ENCODE results near the gene METTL25.

The METTL25 gene

GRCh38 chr12:82358200-82359114 is at the start of gene METTL25, which contains the start of gene CCDC59:
METTL25 (plus strand) TSS chr12:82358529; CDS start chr12:82358566, 37 bp downstream.
CCDC59 (minus strand) TSS chr12:82358387; CDS start chr12:82358376, 11 bp downstream.
- Histone ChIP-seq H3K27me3 (ENCODE audit: control insufficient read depth in 2 of 2, insufficient read depth in 2 of 2, low read length in 2 of 2) (no peaks in the 10 kb centered on the region), H3K9me3 (ENCODE audit: control insufficient read depth in 2 of 2, low read length in 2 of 2) (no peaks in the 10 kb centered on the region), H3K4me3 (ENCODE audit: low read length in 2 of 2) (peak within 1 kb of the TSS; percentile 100), H3K4me1 (ENCODE audit: control insufficient read depth in 2 of 2, insufficient read depth in 2 of 2, low read length in 2 of 2) (peaks cover 15 to 18% of the 10 kb centered on the region in 2 donors), H3K9ac (ENCODE audit: low read depth in 1 of 2, low read length in 2 of 2) (peak within 1 kb of the TSS; percentile 98 to 99), H3K27ac (ENCODE audit: low read depth in 2 of 2, low read length in 2 of 2) (peak within 1 kb of the TSS; percentile 99 to 100), H3K36me3 (ENCODE audit: control insufficient read depth in 2 of 2, insufficient read depth in 2 of 2, low read length in 2 of 2) (peaks cover 13 to 27% of the 10 kb centered on the region in 2 donors)

- Histone ChIP-seq H3K9me3 (ENCODE audit: control insufficient read depth in 2 of 2, low read length in 2 of 2) (no peaks in the 10 kb centered on the region), H3K27ac (ENCODE audit: low read depth in 2 of 2, low read length in 2 of 2) (no peak overlapping the region), H3K4me3 (ENCODE audit: low read length in 2 of 2) (peak overlapping the region; percentile 41 to 58), H3K9ac (ENCODE audit: low read depth in 1 of 2, low read length in 2 of 2) (no peak overlapping the region), H3K4me1 (ENCODE audit: control insufficient read depth in 2 of 2, insufficient read depth in 2 of 2, low read length in 2 of 2) (no peaks in the 10 kb centered on the region), H3K36me3 (ENCODE audit: control insufficient read depth in 2 of 2, insufficient read depth in 2 of 2, low read length in 2 of 2) (no peaks in the 10 kb centered on the region), H3K27me3 (ENCODE audit: control insufficient read depth in 2 of 2, insufficient read depth in 2 of 2, low read length in 2 of 2) (no peaks in the 10 kb centered on the region)
These were observed 43.9 kb upstream of the METTL25 start for GRCh38 chr12:82314406-82314892.

DNA sequence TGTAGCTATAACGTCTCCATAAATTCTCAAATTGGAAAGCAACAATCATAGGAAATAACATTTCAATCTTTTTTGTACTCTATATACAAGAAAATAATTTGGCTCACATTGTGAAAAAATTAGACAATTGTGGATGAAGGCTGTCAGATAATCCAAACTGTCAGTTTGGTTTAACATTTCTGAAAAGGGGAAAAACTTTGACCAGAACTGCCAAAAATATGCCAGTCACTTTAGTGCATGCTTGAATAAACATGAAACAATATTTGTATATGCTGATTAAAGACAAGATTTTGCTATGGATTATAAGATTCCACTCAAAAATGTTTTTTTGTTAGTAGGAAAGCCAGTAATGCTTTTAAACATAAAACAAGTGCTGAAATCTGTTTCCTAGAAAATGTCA is 39.1 kb upstream of the METTL25 start:
- H3K9ac ChIP-seq (ENCODE audit: low read depth in 1 of 2, low read length in 2 of 2) = no peak overlapping the region
- H3K27ac ChIP-seq (ENCODE audit: low read depth in 2 of 2, low read length in 2 of 2) = no peak overlapping the region
- H3K27me3 ChIP-seq (ENCODE audit: control insufficient read depth in 2 of 2, insufficient read depth in 2 of 2, low read length in 2 of 2) = no peaks in the 10 kb centered on the region
- no peaks in the 10 kb centered on the region for H3K36me3 ChIP-seq (ENCODE audit: control insufficient read depth in 2 of 2, insufficient read depth in 2 of 2, low read length in 2 of 2)
- H3K4me3 ChIP-seq (ENCODE audit: low read length in 2 of 2) = no peak overlapping the region
- no peaks in the 10 kb centered on the region for H3K4me1 ChIP-seq (ENCODE audit: control insufficient read depth in 2 of 2, insufficient read depth in 2 of 2, low read length in 2 of 2)
- no peaks in the 10 kb centered on the region for H3K9me3 ChIP-seq (ENCODE audit: control insufficient read depth in 2 of 2, low read length in 2 of 2)

DNA sequence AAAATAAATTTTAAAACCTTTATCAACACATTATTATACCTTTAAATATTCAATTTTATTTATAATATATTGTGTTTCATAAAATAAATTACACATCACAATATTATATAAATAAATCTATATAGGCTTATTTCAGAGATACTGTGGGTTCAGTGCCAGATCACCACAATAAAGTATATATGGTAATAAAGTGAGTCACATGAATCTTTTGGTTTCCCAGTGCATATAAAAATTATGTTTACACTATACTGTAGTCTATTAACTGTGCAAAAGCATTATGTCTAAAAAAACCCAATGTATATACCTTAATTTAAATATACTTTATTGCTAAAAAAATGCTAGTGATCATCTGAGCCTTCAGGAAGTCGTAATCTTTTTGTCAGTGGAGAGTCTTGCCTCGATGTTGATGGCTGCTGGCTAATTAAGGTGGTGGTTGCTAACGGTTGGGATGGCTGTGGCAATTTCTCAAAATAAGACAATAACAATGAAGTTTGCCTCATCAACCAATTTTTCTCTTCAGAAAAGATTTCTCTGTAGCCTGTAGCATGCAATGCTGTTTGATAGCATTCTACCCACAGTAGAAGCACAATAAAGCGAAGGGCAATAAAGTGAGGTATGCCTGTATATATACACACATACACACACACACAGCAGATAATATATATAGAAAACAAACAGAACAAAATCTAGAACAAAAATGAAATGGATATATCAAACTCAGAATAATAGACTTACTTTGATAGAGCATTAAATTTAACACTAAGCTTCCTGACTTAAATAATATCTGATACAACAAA is 32.6 kb upstream of the METTL25 start:
- Histone ChIP-seq H3K4me3 (ENCODE audit: low read length in 2 of 2) (no peak overlapping the region), H3K9me3 (ENCODE audit: control insufficient read depth in 2 of 2, low read length in 2 of 2) (no peaks in the 10 kb centered on the region), H3K4me1 (ENCODE audit: control insufficient read depth in 2 of 2, insufficient read depth in 2 of 2, low read length in 2 of 2) (peaks cover 4% of the 10 kb centered on the region in 2 donors), H3K36me3 (ENCODE audit: control insufficient read depth in 2 of 2, insufficient read depth in 2 of 2, low read length in 2 of 2) (no peaks in the 10 kb centered on the region), H3K27ac (ENCODE audit: low read depth in 2 of 2, low read length in 2 of 2) (no peak overlapping the region), H3K9ac (ENCODE audit: low read depth in 1 of 2, low read length in 2 of 2) (no peak overlapping the region), H3K27me3 (ENCODE audit: control insufficient read depth in 2 of 2, insufficient read depth in 2 of 2, low read length in 2 of 2) (no peaks in the 10 kb centered on the region)

DNA sequence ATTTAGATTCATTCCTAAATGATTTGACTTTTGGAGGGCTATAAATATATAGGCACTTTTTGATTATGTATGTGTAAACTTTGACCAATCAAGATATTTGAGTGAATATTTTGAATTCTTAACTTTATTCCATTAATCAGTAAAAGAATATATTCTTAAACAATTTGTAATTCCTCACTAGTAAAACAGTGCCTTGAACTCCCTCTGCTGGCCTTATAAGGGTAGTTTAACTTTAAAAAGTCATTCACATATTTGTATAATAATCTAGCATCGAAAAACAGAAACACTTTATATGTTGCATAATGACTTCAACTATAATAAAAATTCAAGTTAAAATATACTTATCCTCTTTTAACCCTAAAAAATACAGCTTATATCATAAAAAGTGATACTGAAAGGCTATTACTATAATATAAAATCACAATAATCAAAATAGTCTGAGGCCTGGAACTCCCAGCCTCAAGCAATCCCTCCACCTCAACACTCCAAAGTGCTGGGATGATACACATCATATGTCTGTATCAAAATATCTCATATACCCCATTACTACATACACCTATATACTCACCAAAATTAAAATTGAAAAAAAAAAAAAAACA is 31.3 kb upstream of the METTL25 start:
- Histone ChIP-seq H3K9me3 (ENCODE audit: control insufficient read depth in 2 of 2, low read length in 2 of 2) (no peaks in the 10 kb centered on the region), H3K36me3 (ENCODE audit: control insufficient read depth in 2 of 2, insufficient read depth in 2 of 2, low read length in 2 of 2) (no peaks in the 10 kb centered on the region), H3K4me3 (ENCODE audit: low read length in 2 of 2) (no peak overlapping the region), H3K27ac (ENCODE audit: low read depth in 2 of 2, low read length in 2 of 2) (no peak overlapping the region), H3K27me3 (ENCODE audit: control insufficient read depth in 2 of 2, insufficient read depth in 2 of 2, low read length in 2 of 2) (no peaks in the 10 kb centered on the region), H3K4me1 (ENCODE audit: control insufficient read depth in 2 of 2, insufficient read depth in 2 of 2, low read length in 2 of 2) (peaks cover 4% of the 10 kb centered on the region in 2 donors), H3K9ac (ENCODE audit: low read depth in 1 of 2, low read length in 2 of 2) (no peak overlapping the region)

DNA sequence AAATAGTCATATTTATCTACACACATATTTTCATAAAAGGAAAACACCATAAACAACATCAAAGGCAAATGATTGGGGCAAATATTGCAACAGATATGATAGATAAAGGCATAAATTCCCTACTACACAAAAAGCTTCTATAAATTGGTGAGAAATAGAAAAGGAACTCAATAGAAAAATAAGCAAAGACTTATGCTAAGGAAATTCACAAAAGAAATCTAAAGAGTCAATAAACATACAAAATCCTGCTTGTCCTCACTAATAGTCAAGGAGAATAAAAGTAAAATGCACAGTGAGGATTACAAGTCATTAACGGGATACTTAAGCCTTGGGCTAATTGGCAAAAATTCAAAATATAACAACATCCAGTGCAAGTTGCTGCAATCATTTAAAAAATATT is 30.5 kb upstream of the METTL25 start:
- Histone ChIP-seq H3K27ac (ENCODE audit: low read depth in 2 of 2, low read length in 2 of 2) (no peak overlapping the region), H3K9ac (ENCODE audit: low read depth in 1 of 2, low read length in 2 of 2) (no peak overlapping the region), H3K27me3 (ENCODE audit: control insufficient read depth in 2 of 2, insufficient read depth in 2 of 2, low read length in 2 of 2) (no peaks in the 10 kb centered on the region), H3K4me1 (ENCODE audit: control insufficient read depth in 2 of 2, insufficient read depth in 2 of 2, low read length in 2 of 2) (peaks cover 4% of the 10 kb centered on the region in 2 donors), H3K36me3 (ENCODE audit: control insufficient read depth in 2 of 2, insufficient read depth in 2 of 2, low read length in 2 of 2) (no peaks in the 10 kb centered on the region), H3K9me3 (ENCODE audit: control insufficient read depth in 2 of 2, low read length in 2 of 2) (no peaks in the 10 kb centered on the region), H3K4me3 (ENCODE audit: low read length in 2 of 2) (no peak overlapping the region)

DNA sequence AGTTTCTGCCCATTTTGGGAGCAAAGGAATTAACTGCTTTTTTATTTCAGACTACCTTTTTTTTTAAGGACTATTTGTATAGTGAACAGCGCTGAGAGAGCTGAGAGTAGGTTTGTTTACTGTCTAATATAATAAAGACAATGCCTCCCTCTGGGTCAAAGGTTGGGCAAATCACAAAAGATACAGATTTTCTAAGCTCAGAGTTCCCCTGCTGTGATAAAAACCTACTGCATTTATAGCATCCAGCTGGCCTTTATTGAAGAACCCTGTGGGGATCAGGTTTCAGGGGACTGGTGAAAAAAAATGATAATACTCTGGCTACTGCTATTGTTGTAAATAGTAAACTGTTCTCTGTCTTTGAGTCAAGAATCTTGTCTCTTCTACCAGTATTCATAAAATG is 28.8 kb upstream of the METTL25 start:
- H3K4me1 ChIP-seq (ENCODE audit: control insufficient read depth in 2 of 2, insufficient read depth in 2 of 2, low read length in 2 of 2) = peaks cover 4% of the 10 kb centered on the region in 2 donors

DNA sequence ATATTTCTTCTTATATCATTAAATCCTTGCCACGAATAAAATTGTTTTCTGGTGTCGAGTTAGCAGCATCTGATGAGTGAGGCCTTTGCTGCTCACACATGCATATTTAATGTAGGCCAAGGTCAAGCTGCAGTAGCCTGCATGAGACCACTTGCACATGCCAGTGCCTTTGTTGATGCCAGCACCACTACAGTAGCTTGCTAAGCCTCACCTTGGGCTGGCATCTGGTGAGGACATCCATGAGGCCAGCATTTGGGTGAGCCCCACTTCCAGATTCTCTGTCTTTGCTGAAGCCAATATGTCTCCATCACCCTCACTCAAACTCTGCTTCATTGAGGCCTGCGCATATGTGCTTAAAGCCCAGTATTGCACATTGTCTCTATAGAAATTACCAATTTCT is 8.2 kb upstream of the METTL25 start:
- Histone ChIP-seq H3K27ac (ENCODE audit: low read depth in 2 of 2, low read length in 2 of 2) (no peak overlapping the region), H3K9ac (ENCODE audit: low read depth in 1 of 2, low read length in 2 of 2) (no peak overlapping the region), H3K9me3 (ENCODE audit: control insufficient read depth in 2 of 2, low read length in 2 of 2) (no peaks in the 10 kb centered on the region), H3K36me3 (ENCODE audit: control insufficient read depth in 2 of 2, insufficient read depth in 2 of 2, low read length in 2 of 2) (peaks cover 29 to 36% of the 10 kb centered on the region in 2 donors), H3K4me3 (ENCODE audit: low read length in 2 of 2) (no peak overlapping the region), H3K4me1 (ENCODE audit: control insufficient read depth in 2 of 2, insufficient read depth in 2 of 2, low read length in 2 of 2) (no peaks in the 10 kb centered on the region), H3K27me3 (ENCODE audit: control insufficient read depth in 2 of 2, insufficient read depth in 2 of 2, low read length in 2 of 2) (no peaks in the 10 kb centered on the region)

More for the DNA sequence above, 28.8 kb upstream of the METTL25 start:
- Histone ChIP-seq H3K4me3 (ENCODE audit: low read length in 2 of 2) (no peak overlapping the region), H3K9ac (ENCODE audit: low read depth in 1 of 2, low read length in 2 of 2) (no peak overlapping the region), H3K27ac (ENCODE audit: low read depth in 2 of 2, low read length in 2 of 2) (no peak overlapping the region), H3K9me3 (ENCODE audit: control insufficient read depth in 2 of 2, low read length in 2 of 2) (no peaks in the 10 kb centered on the region), H3K36me3 (ENCODE audit: control insufficient read depth in 2 of 2, insufficient read depth in 2 of 2, low read length in 2 of 2) (no peaks in the 10 kb centered on the region), H3K27me3 (ENCODE audit: control insufficient read depth in 2 of 2, insufficient read depth in 2 of 2, low read length in 2 of 2) (no peaks in the 10 kb centered on the region)

DNA sequence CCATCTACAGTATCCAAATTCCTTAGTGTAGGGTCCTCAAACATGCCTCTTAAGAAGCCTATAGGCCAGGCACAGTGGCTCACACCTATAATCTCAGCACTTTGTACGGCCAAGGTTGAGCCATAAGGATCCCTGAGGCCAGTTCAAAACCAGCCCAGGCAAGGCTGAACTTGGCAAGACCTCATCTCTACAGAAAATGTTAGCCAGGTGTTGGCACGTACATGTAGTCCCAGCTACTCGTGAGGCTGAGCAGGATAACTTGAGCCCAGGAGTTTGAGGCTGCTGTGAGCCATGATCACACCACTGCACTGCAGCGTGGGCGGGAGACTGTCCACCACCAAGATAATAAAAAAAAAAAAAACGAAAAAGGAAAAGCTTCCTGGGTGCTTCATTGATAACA is 6.9 kb upstream of the METTL25 start:
- Histone ChIP-seq H3K9ac (ENCODE audit: low read depth in 1 of 2, low read length in 2 of 2) (no peak overlapping the region), H3K4me3 (ENCODE audit: low read length in 2 of 2) (no peak overlapping the region), H3K36me3 (ENCODE audit: control insufficient read depth in 2 of 2, insufficient read depth in 2 of 2, low read length in 2 of 2) (peaks cover 32 to 48% of the 10 kb centered on the region in 2 donors), H3K27me3 (ENCODE audit: control insufficient read depth in 2 of 2, insufficient read depth in 2 of 2, low read length in 2 of 2) (no peaks in the 10 kb centered on the region), H3K9me3 (ENCODE audit: control insufficient read depth in 2 of 2, low read length in 2 of 2) (no peaks in the 10 kb centered on the region), H3K27ac (ENCODE audit: low read depth in 2 of 2, low read length in 2 of 2) (no peak overlapping the region), H3K4me1 (ENCODE audit: control insufficient read depth in 2 of 2, insufficient read depth in 2 of 2, low read length in 2 of 2) (peaks cover 0 to 5% of the 10 kb centered on the region in 2 donors)
